GM18909 (cell line): ENCODE measurements around the gene KHDC4.
"Not testable (repeated sequence)": the region's sequence is repeated elsewhere in the genome, so short reads cannot be mapped to it uniquely, and the experiment has no call there.

ENCODE experiments used
- ATAC-seq: cut with Tn5 transposase; IDR thresholded peaks from one replicate; pipeline ENCODE4 v1.9.1; 2021; ENCODE audit warnings: mild to moderate bottlenecking; ENCODE audit not compliant: unreplicated experiment, poor library complexity

Gene KHDC4

GRCh38 chr1:155942578-155943141 is 8.4 kb upstream of the KHDC4 start:
- no peak for ATAC-seq

- ATAC-seq: no peak
Measured at GRCh38 chr1:155941845-155942531, 7.8 kb upstream of the KHDC4 start.

DNA sequence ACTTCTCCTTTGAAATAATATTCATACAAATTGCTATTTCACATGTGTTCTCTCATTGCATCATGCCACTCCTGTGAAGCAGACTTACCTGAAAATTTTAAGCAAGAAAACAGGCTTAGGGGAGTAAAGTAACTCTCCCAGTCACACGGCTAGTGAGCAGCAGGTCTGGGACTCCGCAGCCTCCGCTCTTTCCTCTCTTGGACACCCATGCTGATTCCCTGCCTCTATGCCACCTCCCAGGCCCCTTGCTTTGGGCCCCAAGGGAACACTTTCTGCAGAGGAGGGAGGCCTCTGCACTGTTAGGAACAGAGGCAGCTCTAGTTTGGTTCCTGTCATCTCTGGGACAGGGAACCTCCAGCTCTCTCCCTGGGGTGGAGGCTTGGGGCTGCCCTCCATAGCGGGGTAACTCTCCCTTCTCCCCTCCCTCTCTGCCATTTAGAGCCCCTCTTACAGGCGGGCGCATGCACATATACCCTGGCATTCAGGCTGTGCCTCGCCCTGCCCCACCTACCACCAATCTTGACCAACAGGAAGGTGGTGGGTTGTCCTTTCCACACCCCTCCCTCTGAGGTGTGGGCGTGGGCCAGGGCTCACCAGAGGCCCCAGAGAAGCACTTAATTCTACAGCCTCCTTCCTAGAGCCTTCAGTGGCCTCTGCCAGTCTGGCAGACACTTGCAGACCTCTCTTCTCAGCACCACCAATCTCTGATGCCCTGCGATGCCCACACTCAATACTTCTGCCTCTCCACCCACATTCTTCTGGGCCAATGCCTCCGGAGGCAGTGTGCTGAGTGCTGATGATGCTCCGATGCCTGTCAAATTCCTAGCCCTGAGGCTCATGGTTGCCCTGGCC is 7.0 kb upstream of the KHDC4 start, which contains the start of gene RXFP4:
RXFP4 (plus strand) TSS at position 646 of the 852 bp plus-strand sequence; CDS start at position 718, 72 bp downstream.
- ATAC-seq: no peak

DNA sequence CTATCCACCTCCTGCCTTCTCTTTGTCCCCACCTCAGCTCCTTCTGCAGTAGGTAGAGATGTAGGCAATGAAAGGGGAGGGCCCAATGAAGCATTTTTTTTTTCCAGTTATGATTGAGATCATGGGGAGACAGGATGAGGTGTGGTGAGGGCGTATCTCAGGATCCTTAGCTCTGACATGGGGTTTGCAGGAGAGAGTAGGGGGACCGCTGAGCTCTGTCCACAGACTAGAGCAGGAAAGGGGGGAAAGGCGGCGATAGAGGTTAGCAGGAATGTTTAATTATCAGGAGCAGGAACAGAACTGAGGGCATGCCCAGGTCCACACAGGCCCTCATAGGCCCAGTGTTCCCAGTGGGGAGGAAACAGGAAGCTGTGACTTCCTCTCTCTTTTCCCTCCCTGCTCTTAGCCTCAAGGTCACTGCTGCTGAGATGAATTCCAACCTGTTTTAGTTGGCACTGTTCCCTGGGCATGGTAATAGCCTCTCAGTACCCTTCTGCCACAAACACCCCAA is 6.3 kb upstream of the KHDC4 start:
- no peak for ATAC-seq

- ATAC-seq: no peak
Measured at GRCh38 chr1:155938220-155938627, 4.0 kb upstream of the KHDC4 start.

GRCh38 chr1:155934936-155935590 is 850 bp upstream of the KHDC4 start:
- ATAC-seq: no peak

- no peak for ATAC-seq
Measured at GRCh38 chr1:155933591-155934096, 569 bp downstream of the KHDC4 start.

DNA sequence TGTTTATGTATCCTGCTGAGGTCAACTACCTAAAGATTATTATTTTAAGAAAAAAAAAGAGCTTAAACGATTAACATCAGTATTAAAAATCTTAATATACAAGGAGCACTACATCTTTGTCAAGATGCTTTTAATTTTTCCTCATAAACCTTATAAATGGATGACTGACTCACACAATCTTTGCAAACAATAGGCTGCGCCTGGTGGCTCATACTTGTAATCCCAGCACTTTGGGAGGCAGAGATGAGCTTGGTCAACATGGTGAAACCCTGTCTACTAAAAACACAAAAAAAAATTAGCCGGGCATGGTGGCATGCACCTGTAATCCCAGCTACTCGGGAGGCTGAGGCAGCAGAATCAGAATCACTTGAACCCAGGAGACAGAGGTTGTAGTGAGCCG is 1.7 kb downstream of the KHDC4 start:
- no peak for ATAC-seq

DNA sequence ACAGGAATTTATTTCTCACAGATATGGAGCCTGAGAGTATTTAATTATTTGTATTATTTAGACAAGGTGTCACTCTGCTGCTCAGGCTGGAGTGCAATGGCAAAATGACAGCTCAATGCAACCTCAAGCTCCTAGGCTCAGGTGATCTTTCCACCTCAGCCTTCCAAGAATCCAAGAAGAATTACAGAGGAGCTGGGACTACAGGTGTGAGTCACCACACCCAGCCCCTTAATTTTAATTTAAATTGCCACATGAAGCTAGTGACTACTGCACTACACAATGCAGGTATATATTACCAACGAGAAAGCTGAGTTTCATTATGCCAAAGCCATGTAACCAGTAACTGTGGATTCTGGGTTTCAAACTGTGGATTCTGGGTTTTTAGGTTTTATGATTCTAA is 2.1 kb downstream of the KHDC4 start:
- ATAC-seq: no peak

- no peak for ATAC-seq
Measured at GRCh38 chr1:155931332-155932038, 2.7 kb downstream of the KHDC4 start.

GRCh38 chr1:155930725-155931124 is 3.5 kb downstream of the KHDC4 start:
- not testable (repeated sequence) for ATAC-seq

DNA sequence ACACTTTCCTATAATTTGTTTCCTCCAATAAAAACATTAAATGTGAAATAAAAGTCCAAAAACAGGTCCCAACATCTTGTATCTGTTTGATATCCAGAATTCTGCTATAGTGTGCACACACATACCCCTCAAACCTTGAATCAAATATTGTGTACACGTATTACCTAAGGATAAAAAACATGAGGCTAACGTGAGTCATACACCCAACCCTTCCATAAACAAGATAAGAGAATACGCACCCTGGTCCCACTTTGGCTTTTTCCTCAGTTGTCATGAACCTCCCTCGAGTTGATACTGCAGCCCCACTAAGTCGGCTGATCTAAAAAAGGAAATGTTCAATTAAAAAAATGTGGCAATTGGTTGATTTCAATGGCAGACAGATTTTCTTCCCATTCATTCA is 5.2 kb downstream of the KHDC4 start:
- no peak for ATAC-seq

DNA sequence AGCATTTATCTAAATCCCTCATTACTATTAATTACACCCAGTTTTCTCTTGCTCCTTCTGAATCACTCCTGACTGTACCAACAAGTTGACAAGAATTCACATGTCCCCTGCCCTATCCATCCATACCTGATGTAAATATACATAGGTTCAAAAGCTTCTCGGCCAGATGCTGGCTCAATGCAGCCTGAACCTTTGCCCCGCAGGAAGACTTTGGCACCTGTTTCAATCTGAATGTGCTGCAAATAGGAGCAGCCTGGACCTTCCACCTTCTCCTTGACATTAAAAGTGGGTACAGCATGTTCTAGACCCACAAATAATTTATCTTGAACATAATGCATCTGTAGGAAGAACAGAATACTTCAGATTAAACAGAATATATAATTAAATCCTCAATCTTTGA is 8.7 kb downstream of the KHDC4 start:
- no peak for ATAC-seq

DNA sequence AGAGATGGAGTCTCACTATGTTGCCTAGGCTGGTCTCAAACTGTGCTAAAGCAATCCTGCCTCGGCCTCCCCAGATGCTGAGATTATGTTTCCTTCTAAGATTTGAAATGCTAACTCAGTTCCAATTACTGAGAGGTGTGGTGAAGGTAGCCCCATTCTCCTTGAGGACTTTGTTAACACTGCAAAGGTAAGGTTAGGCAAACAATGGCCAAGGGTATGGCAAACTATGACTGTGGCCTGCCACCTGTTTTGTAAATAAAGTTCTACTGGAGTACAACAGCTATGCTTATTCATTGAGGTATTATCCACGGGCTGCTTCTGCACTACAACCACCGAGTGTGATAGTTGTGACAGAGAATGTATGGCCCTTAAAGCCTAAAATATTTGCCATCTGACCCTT is 13.5 kb downstream of the KHDC4 start:
- ATAC-seq: no peak

DNA sequence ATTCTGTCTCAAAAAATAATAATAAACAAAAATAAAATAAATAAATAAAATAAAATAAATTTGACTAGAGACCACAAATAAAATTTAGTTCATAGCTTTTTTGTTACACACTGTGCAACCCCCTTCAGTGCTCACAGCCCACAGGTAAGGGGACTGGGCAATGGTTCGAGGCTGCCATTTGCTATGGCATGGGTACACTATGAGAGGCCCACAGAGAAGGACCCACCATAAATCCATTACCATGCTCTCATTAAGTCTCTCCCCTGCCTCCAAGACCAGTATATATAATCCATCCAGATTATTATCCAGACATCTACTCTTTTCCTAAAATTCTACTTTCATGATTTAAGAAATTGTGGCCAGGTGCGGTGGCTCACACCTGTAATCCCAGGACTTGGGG is 14.4 kb downstream of the KHDC4 start:
- no peak for ATAC-seq

DNA sequence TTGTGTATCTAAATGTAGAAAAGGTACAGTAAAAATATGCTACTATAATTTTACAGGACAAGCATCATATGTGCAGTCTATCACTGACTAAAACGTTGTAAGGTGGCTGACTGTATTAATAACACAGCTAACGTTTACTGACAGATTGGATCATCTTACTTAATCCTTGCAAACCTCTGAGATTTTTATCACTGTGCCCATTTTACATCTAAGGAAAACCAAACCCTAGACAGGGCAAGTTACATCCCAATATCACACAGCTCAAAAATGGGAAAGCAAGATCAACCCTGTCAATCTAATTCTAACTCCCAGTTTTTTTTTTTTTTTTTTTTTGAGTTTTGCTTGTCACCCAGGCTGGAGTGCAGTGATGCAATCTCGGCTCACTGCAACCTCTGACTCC is 15.6 kb downstream of the KHDC4 start:
- ATAC-seq: no peak

DNA sequence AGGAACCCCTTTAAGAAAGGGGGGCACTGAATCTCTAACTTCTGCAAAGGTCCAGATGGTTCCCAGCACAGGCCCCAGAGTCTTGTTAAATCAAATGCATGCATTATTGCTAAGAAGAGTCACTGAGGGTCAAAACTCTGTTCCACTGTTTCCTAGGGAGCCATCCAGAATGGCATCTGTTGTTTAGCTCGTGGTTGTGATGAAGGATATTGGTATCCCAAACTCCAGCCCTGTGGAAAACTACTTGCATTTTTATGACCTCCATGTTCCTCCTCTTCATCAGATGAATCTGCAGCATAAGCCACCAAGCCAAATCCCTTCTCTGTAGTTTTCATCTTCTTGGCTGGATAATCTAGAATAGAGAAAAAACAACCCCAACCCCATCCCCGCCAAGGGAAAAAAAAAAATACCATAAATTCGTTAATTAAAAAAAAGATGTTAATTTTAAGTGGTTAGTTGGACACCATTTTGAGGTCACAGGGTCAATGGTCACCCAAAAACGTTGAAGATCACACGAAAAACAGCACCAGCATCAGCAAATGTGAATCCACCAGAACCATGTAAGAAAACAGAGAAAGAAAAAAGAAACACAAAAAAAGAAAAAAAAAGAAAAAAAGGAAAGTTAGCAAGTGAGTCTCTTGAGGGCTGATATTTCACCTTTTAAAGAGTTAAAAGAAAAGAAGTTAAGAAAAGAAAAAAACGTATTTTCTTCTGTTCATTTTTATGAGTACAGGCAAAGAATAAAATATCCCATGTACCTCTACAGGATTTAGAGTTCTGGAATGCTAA is 20.1 kb downstream of the KHDC4 start:
- no peak for ATAC-seq

DNA sequence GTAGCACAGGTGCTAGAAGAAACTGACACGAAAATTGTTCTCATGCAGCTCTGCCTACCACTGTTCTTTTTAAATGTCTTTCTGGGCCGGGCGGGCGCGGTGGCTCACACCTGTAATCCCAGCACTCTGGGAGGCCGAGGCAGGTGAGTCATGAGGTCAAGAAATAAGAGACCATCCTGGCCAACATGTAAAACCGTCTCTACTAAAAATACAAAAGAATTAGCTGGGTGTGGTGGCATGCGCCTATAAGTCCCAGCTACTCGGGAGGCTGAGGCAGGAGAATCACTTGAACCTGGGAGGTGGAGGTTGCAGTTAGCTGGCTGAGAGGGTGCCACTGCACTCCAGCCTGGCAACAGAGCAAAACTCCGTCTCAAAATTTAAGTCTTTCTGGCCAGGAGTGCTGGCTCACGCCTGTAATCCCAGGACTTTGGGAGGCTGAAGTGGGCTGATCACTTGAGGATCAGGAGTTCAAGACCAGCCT is 22.1 kb downstream of the KHDC4 start:
- ATAC-seq: no peak
